ENCODE results near the gene PRR22.
"Not testable (repeated sequence)": the region's sequence is repeated elsewhere in the genome, so short reads cannot be mapped to it uniquely, and the experiment has no call there.

The PRR22 gene

DNA sequence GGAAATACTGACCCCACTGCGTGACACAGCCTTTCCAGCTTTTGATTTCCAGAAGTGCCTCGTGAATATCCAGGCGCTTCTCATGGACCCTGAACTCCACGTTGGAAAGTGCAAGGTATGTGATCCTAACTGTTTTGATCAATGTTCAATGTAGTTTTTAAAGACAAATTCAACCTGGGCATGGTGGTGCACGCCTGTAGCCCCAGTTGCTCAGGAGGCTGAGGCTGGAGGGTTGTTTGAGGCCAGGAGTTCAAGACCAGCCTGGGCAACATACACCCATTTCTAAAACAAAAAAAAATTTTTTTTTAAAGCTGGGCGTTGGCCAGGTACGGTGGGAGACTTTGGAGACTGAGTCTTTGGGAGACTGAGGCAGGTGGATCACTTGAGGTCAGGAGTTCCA is 32.8 kb downstream of the PRR22 start:
- no peak for DNase-seq (ENCODE audit: low read depth)

DNA sequence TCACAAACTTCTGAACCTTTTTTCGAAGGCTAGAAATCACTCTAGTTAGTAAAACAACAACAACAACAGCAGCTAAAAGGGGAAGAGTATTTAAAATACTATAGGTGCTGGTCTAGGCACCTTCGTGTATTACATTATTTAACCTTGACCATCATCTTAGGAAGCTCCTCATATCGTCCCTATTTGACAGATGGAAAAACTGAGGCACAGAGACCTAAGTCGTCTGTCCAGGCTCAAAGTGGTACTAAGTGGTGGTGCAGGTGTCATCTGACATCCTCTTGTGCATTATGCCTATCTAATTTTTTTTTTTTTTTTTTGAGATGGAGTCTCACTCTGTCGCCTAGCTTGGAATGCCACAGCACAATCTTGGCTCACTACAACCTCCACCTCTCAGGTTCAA is 35.0 kb downstream of the PRR22 start:
- DNase-seq (ENCODE audit: low read depth), result no peak

GRCh38 chr19:5748920-5749319 is 35.6 kb downstream of the PRR22 start:
- not testable (repeated sequence) for DNase-seq (ENCODE audit: low read depth)

- not testable (repeated sequence) for DNase-seq (ENCODE audit: low read depth)
These were observed 39.5 kb downstream of the PRR22 start for GRCh38 chr19:5744999-5745398.

DNA sequence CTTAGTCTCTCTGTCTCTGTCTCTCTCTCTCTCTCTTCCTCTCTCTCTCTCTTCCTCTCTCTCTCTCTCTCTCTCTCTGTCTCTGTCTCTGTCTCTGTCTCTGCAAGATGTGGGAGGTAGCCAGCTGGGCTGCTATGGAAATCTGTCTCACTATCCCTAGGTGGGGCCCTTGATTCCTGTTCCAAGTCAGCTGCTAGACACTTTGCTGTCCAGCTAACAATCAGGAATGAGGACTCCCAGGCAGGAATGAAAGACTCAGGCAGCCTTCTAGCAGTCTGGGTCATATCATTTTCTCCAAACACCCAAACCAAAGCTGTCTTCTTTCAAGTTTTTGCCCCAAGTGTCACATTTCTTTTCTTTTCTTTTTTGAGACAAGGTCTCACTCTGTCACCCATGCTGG is 40.9 kb downstream of the PRR22 start:
- no peak for DNase-seq (ENCODE audit: low read depth)

DNA sequence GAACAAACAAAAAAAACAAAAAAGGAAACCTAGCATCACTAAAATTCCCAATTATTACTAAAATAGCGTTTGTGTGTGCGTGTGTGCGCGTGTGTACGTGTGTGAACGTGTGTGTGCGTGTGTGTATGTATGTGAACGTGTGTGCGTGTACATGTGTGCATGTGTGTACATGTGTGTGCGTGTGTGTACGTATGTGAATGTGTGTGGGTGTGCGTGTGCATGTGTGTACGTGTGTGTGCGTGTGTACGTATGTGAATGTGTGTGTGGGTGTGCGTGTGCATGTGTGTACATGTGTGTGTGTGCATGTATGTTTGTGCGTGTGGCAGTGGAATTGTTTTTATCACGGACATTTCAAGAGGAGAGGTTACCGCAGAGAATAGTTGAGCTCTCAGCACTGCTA is 42.5 kb downstream of the PRR22 start:
- no peak for DNase-seq (ENCODE audit: low read depth)

DNA sequence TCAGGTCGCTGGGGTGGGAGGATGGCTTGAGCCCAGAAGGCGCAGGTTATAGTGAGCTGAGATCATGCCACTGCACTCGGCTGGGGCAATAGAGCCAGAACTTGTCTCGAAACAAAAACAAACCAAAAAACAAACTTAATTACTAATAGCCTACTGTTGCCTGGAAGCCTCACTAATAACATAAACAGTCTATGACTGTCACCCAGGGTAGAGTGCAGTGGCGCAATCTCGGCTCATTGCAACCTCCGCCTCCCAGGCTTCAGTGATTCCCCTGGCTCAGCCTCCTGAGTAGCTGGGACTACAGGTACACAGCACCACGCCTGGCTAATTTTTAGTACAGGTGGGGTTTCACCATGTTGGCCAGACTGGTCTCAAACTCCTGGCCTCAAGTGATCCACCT is 46.1 kb downstream of the PRR22 start:
- peak; percentile 24 for DNase-seq (ENCODE audit: low read depth)

DNA sequence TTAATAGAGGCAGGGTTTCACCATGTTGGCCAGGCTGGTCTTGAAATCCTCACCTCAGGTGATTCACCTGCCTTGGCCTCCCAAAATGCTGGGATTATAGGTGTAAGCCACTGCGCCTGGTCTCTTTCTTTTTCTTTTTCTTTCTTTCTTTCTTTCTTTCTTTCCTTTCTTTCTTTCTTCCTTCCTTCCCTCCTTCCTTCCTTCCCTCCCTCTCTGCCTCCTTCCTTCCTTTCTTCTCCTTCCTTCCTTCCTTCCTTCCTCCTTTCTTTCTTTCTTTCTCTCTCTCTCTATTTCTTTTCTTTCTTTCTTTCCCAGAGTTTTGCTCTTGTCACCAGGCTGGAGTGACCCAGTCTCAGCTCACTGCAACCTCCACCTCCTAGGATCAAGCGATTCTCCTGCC is 51.4 kb downstream of the PRR22 start:
- not testable (repeated sequence) for DNase-seq (ENCODE audit: low read depth)

Measured in iris pigment epithelial cell (primary cell).